Thoracic aorta (tissue), 2 donors: ENCODE results near the gene CANX. TPM values are rescaled to one million over a fixed set of nuclear protein-coding genes. Genes with fewer than 3 reads are reported as not detected.
A peak's percentile ranks its signal among the peaks of the same experiment; 100 is the strongest.

Source experiments
- ATAC-seq: fragments of 150-250 bp; one replicate; pipeline ENCODE4 v1.8.0; 2017; ENCODE audit warnings: low read depth; ENCODE audit not compliant: insufficient number of reproducible peaks, low FRiP score
- DNase-seq: peaks from one replicate; pipeline ENCODE4 v3.0.0-alpha.2; 2020; ENCODE audit warnings: low spot score
- H3K27ac ChIP-seq, 2 donors: fragments of 200-600 bp; sonication (generic); 1 replicate in 1 of 2; 2 replicates in 1 of 2; pipeline ENCODE4 v1.5.1; 2016; ENCODE audit warnings: mild to moderate bottlenecking in 2 of 2, moderate library complexity in 2 of 2
- H3K27me3 ChIP-seq: fragments of 200-600 bp; sonication (generic); replicated peaks from 2 replicates; pipeline ENCODE4 v1.6.0; 2016; ENCODE audit warnings: mild to moderate bottlenecking; ENCODE audit not compliant: insufficient read depth
- H3K36me3 ChIP-seq: fragments of 200-600 bp; sonication (generic); one replicate; pipeline ENCODE4 v1.5.1; 2016
- H3K4me1 ChIP-seq, 2 donors: fragments of 200-600 bp; sonication (generic); 1 replicate in 1 of 2; 2 replicates in 1 of 2; pipeline versions ENCODE4 v1.5.1 to v1.6.0; 2016; ENCODE audit warnings: low read depth in 2 of 2, mild to moderate bottlenecking in 1 of 2; ENCODE audit not compliant: control insufficient read depth in 1 of 2
- H3K4me3 ChIP-seq: fragments of 200-600 bp; sonication (generic); 2 replicates; pipeline ENCODE4 v1.5.1; 2016; ENCODE audit warnings: mild to moderate bottlenecking
- H3K9me3 ChIP-seq: fragments of 200-600 bp; sonication (generic); 2 replicates; pipeline ENCODE4 v1.5.1; 2016
- CTCF ChIP-seq: fragments of 200-600 bp; sonication (generic); IDR thresholded peaks from one replicate; pipeline ENCODE4 v1.5.1; 2019; ENCODE audit warnings: antibody characterized with exemption
- total RNA-seq, 2 donors: library from RNA; depleted of rRNA; stranded (reverse); fragments of >200 nt; gene quantifications; one replicate each; pipeline versions ENCODE4 v1.1.0 to v1.2.3, GENCODE V29; 2016

CANX gene
- total RNA-seq, 2 donors from 2014 or later = 240 to 371 TPM

GRCh38 chr5:179668391-179668790 lies 30.4 kb upstream of the CANX start:
- TF ChIP-seq CTCF = peak; percentile 23
- DNase-seq (no peak), ATAC-seq (no peak)

GRCh38 chr5:179678223-179679013 lies 20.3 kb upstream of the CANX start:
- Histone ChIP-seq H3K36me3 (peaks cover 4% of the 10 kb centered on the region), H3K4me1 (peaks cover 13 to 21% of the 10 kb centered on the region in 2 donors), H3K9me3 (no peaks in the 10 kb centered on the region), H3K27ac (peak overlapping the region; percentile 68 to 81), H3K27me3 (no peaks in the 10 kb centered on the region), H3K4me3 (peak overlapping the region; percentile 98)
- ATAC-seq (peak; percentile 86), DNase-seq (peak; percentile 77)
- TF ChIP-seq CTCF = no peak

More at GRCh38 chr5:179668391-179668790, 30.4 kb upstream of the CANX start:
- Histone ChIP-seq H3K36me3 (peaks cover 9% of the 10 kb centered on the region), H3K27ac (no peak overlapping the region), H3K4me1 (no peaks in the 10 kb centered on the region), H3K4me3 (no peak overlapping the region), H3K27me3 (no peaks in the 10 kb centered on the region), H3K9me3 (no peaks in the 10 kb centered on the region)

- no peak for TF ChIP-seq CTCF
These were observed 19.6 kb upstream of the CANX start for GRCh38 chr5:179679014-179679674.

GRCh38 chr5:179680014-179680779 lies 18.6 kb upstream of the CANX start:
- ATAC-seq = no peak
- Histone ChIP-seq H3K27ac (no peak overlapping the region), H3K36me3 (peaks cover under 1% of the 10 kb centered on the region), H3K9me3 (no peaks in the 10 kb centered on the region), H3K27me3 (no peaks in the 10 kb centered on the region), H3K4me1 (peaks cover 13 to 21% of the 10 kb centered on the region in 2 donors), H3K4me3 (no peak overlapping the region)
- no peak for DNase-seq
- no peak for TF ChIP-seq CTCF

More at GRCh38 chr5:179679014-179679674, 19.6 kb upstream of the CANX start:
- DNase-seq (peak; percentile 19), ATAC-seq (peak; percentile 25)
- Histone ChIP-seq H3K9me3 (no peaks in the 10 kb centered on the region), H3K36me3 (peaks cover 4% of the 10 kb centered on the region), H3K4me1 (peaks cover 13 to 21% of the 10 kb centered on the region in 2 donors), H3K27me3 (no peaks in the 10 kb centered on the region), H3K4me3 (peak overlapping the region; percentile 98), H3K27ac (peak overlapping the region in 1 of 2 donors; percentile 32)
